GM23338 (cell line): ENCODE results near the gene TTC6. TPM values are rescaled to one million over a fixed set of nuclear protein-coding genes. Genes with fewer than 3 reads are reported as not detected.

Experiments used
- ATAC-seq: fragments of 200-7000 bp; cut with Tn5 transposase; 3 replicates; pipeline ENCODE4 v1.9.1; 2020
- DNase-seq: peaks from one replicate; pipeline ENCODE4 v3.0.0-alpha.2; 2015; ENCODE audit warnings: low spot score
- H2AFZ ChIP-seq: fragments of 200-600 bp; sonication (generic); 2 replicates; pipeline ENCODE4 v1.8.0; 2016; ENCODE audit warnings: antibody characterized with exemption, mild to moderate bottlenecking, moderate library complexity
- H3F3A ChIP-seq: fragments of 200-600 bp; sonication (generic); replicated peaks from 2 replicates; pipeline ENCODE4 v1.8.0; 2017; ENCODE audit warnings: antibody characterized with exemption, mixed run types, low read depth
- H3K27ac ChIP-seq: fragments of 200-600 bp; sonication (generic); 2 replicates; pipeline ENCODE4 v1.6.1; 2016; ENCODE audit warnings: low read depth
- H3K27me3 ChIP-seq: fragments of 200-600 bp; sonication (generic); 2 replicates; pipeline ENCODE4 v1.8.0; 2016; ENCODE audit warnings: mild to moderate bottlenecking, mixed run types, moderate library complexity; ENCODE audit not compliant: insufficient read depth
- H3K36me3 ChIP-seq: fragments of 200-600 bp; sonication (generic); 2 replicates; pipeline ENCODE4 v1.8.0; 2016; ENCODE audit warnings: mild to moderate bottlenecking; ENCODE audit not compliant: insufficient read depth
- H3K4me1 ChIP-seq: fragments of 200-600 bp; sonication (generic); 2 replicates; pipeline ENCODE4 v1.8.0; 2016; ENCODE audit warnings: mild to moderate bottlenecking, moderate library complexity; ENCODE audit not compliant: insufficient read depth
- H3K4me2 ChIP-seq: fragments of 200-600 bp; sonication (generic); 2 replicates; pipeline ENCODE4 v1.7.1; 2017; ENCODE audit warnings: mixed run types
- H3K4me3 ChIP-seq: fragments of 200-600 bp; sonication (generic); 2 replicates; pipeline ENCODE4 v1.6.1; 2016; ENCODE audit warnings: mixed run types
- H3K79me2 ChIP-seq: fragments of 200-600 bp; sonication (generic); replicated peaks from 2 replicates; pipeline ENCODE4 v1.8.0; 2017; ENCODE audit warnings: mild to moderate bottlenecking; ENCODE audit not compliant: insufficient read depth
- H3K9me2 ChIP-seq: fragments of 200-600 bp; sonication (generic); 2 replicates; pipeline ENCODE4 v1.8.0; 2017; ENCODE audit not compliant: insufficient read depth
- H4K20me1 ChIP-seq: fragments of 200-600 bp; sonication (generic); replicated peaks from 2 replicates; pipeline ENCODE4 v1.8.0; 2017; ENCODE audit warnings: mild to moderate bottlenecking; ENCODE audit not compliant: insufficient read depth
- H3K27ac Mint-ChIP-seq: 2 replicates; pipeline ENCODE4 v1.8.0; 2020; ENCODE audit warnings: inconsistent platforms, mild to moderate bottlenecking, moderate library complexity, mixed read lengths
- H3K27me3 Mint-ChIP-seq: 3 replicates; pipeline ENCODE4 v1.8.0; 2022; ENCODE audit warnings: low read depth, mild to moderate bottlenecking, moderate library complexity, mixed read lengths, inconsistent platforms; ENCODE audit not compliant: insufficient read depth, poor library complexity
- H3K36me3 Mint-ChIP-seq: 3 replicates; pipeline ENCODE4 v1.8.0; 2021; ENCODE audit warnings: low read depth, mild to moderate bottlenecking, inconsistent platforms, moderate library complexity, mixed read lengths
- H3K4me1 Mint-ChIP-seq: 3 replicates; pipeline ENCODE4 v1.8.0; 2020; ENCODE audit warnings: mild to moderate bottlenecking, inconsistent platforms, mixed read lengths
- H3K4me3 Mint-ChIP-seq: 3 replicates; pipeline ENCODE4 v1.8.0; 2021; ENCODE audit warnings: moderate library complexity, mild to moderate bottlenecking, inconsistent platforms, mixed read lengths
- H3K9me3 Mint-ChIP-seq: 3 replicates; pipeline ENCODE4 v1.8.0; 2020; ENCODE audit warnings: moderate library complexity, mild to moderate bottlenecking, inconsistent platforms, mixed read lengths
- EZH2 ChIP-seq: fragments of 200-600 bp; sonication (generic); IDR thresholded peaks from one replicate; pipeline ENCODE4 v1.8.0; 2017; ENCODE audit warnings: antibody characterized with exemption, mild to moderate bottlenecking, low read depth; ENCODE audit not compliant: unreplicated experiment
- EZH2phosphoT487 ChIP-seq: fragments of 200-600 bp; sonication (generic); IDR thresholded peaks from one replicate; pipeline ENCODE4 v1.8.1; 2018; ENCODE audit warnings: antibody characterized with exemption; ENCODE audit not compliant: unreplicated experiment
- NANOG ChIP-seq: IDR thresholded peaks from 2 replicates; pipeline ENCODE4 v1.6.1; 2016; ENCODE audit warnings: antibody characterized with exemption, borderline replicate concordance
- POLR2AphosphoS5 ChIP-seq: IDR thresholded peaks from 2 replicates; pipeline ENCODE4 v1.6.1; 2016; ENCODE audit warnings: antibody characterized with exemption, low read depth
- ZNF331 ChIP-seq: fragments of 250-450 bp; sonication (Bioruptor Pico); IDR thresholded peaks from 2 replicates; pipeline ENCODE4 v1.5.0; 2020; ENCODE audit warnings: low read depth, mild to moderate bottlenecking, moderate library complexity
- polyA plus RNA-seq: library from polyadenylated mRNA; unstranded; fragments of >200 nt; fragmentation: Nextera tagmentation; extraction: Ambion mirVana; gene quantifications from 2 replicates; pipeline ENCODE4 v1.2.1, GENCODE V29; 2016
- total RNA-seq: library from RNA; depleted of rRNA; stranded (reverse); fragments of >200 nt; shearing (Covaris generic); gene quantifications from 2 replicates; pipeline ENCODE4 v1.2.3, GENCODE V29; 2014
- TF ChIP-seq, protein P1 (sequence below): IDR thresholded peaks from 2 replicates; pipeline ENCODE4 v1.6.1; 2016; ENCODE audit warnings: antibody characterized with exemption
- TF ChIP-seq, protein P2 (sequence below), 2 experiments: fragments of 200-600 bp in 1 of 2; sonication (generic) in 1 of 2; conservative IDR thresholded peaks; 2 replicates each; pipeline versions ENCODE4 v1.5.1 to v1.6.1; 2016 to 2017; ENCODE audit warnings: antibody characterized with exemption in 2 of 2, low read depth in 2 of 2, mild to moderate bottlenecking in 2 of 2, moderate library complexity in 1 of 2
- TF ChIP-seq, protein P3 (sequence below): fragments of 250-450 bp; sonication (Bioruptor Pico); IDR thresholded peaks from 2 replicates; pipeline ENCODE4 v1.5.0; 2020; ENCODE audit warnings: mild to moderate bottlenecking, moderate library complexity

Gene TTC6
- total and polyA plus RNA-seq, 2 experiments from 2014 or later, result 0.31 TPM; not detected in 1

- peaks cover 90% of the 10 kb centered on the region for H3K27me3 Mint-ChIP-seq
- DNase-seq, result peak; percentile 76
- peak overlapping the region; percentile 61 for H3K4me3 ChIP-seq
These were observed 586 bp downstream of the TTC6 start for GRCh38 chr14:37595809-37596621.

More at GRCh38 chr14:37595809-37596621, 586 bp downstream of the TTC6 start:
- no peak for ATAC-seq
- H3K9me3 Mint-ChIP-seq, result no peaks in the 10 kb centered on the region
- Histone ChIP-seq H3K79me2 (no peaks in the 10 kb centered on the region), H3K27me3 (peaks cover 99% of the 10 kb centered on the region), H3F3A (peaks cover 34% of the 10 kb centered on the region), H3K4me1 (peaks cover 50% of the 10 kb centered on the region), H3K27ac (no peak overlapping the region), H3K36me3 (no peaks in the 10 kb centered on the region), H3K4me2 (peak overlapping the region; percentile 90), H2AFZ (peak overlapping the region; percentile 47), H3K9me2 (no peaks in the 10 kb centered on the region), H4K20me1 (peaks cover 31% of the 10 kb centered on the region)
- H3K27ac Mint-ChIP-seq, result no peak overlapping the region
- peak overlapping the region; percentile 74 for H3K4me3 Mint-ChIP-seq
- no peak for TF ChIP-seq EZH2phosphoT487
- peak; percentile 33 for TF ChIP-seq EZH2
- TF ChIP-seq, protein P1, sequence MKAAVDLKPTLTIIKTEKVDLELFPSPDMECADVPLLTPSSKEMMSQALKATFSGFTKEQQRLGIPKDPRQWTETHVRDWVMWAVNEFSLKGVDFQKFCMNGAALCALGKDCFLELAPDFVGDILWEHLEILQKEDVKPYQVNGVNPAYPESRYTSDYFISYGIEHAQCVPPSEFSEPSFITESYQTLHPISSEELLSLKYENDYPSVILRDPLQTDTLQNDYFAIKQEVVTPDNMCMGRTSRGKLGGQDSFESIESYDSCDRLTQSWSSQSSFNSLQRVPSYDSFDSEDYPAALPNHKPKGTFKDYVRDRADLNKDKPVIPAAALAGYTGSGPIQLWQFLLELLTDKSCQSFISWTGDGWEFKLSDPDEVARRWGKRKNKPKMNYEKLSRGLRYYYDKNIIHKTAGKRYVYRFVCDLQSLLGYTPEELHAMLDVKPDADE, result no peak
- TF ChIP-seq, protein P2, sequence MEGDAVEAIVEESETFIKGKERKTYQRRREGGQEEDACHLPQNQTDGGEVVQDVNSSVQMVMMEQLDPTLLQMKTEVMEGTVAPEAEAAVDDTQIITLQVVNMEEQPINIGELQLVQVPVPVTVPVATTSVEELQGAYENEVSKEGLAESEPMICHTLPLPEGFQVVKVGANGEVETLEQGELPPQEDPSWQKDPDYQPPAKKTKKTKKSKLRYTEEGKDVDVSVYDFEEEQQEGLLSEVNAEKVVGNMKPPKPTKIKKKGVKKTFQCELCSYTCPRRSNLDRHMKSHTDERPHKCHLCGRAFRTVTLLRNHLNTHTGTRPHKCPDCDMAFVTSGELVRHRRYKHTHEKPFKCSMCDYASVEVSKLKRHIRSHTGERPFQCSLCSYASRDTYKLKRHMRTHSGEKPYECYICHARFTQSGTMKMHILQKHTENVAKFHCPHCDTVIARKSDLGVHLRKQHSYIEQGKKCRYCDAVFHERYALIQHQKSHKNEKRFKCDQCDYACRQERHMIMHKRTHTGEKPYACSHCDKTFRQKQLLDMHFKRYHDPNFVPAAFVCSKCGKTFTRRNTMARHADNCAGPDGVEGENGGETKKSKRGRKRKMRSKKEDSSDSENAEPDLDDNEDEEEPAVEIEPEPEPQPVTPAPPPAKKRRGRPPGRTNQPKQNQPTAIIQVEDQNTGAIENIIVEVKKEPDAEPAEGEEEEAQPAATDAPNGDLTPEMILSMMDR (conservative IDR thresholded peaks at IDR 0.05; ENCODE audit: low read depth in 2 of 2), result no peak
- TF ChIP-seq, protein P3, sequence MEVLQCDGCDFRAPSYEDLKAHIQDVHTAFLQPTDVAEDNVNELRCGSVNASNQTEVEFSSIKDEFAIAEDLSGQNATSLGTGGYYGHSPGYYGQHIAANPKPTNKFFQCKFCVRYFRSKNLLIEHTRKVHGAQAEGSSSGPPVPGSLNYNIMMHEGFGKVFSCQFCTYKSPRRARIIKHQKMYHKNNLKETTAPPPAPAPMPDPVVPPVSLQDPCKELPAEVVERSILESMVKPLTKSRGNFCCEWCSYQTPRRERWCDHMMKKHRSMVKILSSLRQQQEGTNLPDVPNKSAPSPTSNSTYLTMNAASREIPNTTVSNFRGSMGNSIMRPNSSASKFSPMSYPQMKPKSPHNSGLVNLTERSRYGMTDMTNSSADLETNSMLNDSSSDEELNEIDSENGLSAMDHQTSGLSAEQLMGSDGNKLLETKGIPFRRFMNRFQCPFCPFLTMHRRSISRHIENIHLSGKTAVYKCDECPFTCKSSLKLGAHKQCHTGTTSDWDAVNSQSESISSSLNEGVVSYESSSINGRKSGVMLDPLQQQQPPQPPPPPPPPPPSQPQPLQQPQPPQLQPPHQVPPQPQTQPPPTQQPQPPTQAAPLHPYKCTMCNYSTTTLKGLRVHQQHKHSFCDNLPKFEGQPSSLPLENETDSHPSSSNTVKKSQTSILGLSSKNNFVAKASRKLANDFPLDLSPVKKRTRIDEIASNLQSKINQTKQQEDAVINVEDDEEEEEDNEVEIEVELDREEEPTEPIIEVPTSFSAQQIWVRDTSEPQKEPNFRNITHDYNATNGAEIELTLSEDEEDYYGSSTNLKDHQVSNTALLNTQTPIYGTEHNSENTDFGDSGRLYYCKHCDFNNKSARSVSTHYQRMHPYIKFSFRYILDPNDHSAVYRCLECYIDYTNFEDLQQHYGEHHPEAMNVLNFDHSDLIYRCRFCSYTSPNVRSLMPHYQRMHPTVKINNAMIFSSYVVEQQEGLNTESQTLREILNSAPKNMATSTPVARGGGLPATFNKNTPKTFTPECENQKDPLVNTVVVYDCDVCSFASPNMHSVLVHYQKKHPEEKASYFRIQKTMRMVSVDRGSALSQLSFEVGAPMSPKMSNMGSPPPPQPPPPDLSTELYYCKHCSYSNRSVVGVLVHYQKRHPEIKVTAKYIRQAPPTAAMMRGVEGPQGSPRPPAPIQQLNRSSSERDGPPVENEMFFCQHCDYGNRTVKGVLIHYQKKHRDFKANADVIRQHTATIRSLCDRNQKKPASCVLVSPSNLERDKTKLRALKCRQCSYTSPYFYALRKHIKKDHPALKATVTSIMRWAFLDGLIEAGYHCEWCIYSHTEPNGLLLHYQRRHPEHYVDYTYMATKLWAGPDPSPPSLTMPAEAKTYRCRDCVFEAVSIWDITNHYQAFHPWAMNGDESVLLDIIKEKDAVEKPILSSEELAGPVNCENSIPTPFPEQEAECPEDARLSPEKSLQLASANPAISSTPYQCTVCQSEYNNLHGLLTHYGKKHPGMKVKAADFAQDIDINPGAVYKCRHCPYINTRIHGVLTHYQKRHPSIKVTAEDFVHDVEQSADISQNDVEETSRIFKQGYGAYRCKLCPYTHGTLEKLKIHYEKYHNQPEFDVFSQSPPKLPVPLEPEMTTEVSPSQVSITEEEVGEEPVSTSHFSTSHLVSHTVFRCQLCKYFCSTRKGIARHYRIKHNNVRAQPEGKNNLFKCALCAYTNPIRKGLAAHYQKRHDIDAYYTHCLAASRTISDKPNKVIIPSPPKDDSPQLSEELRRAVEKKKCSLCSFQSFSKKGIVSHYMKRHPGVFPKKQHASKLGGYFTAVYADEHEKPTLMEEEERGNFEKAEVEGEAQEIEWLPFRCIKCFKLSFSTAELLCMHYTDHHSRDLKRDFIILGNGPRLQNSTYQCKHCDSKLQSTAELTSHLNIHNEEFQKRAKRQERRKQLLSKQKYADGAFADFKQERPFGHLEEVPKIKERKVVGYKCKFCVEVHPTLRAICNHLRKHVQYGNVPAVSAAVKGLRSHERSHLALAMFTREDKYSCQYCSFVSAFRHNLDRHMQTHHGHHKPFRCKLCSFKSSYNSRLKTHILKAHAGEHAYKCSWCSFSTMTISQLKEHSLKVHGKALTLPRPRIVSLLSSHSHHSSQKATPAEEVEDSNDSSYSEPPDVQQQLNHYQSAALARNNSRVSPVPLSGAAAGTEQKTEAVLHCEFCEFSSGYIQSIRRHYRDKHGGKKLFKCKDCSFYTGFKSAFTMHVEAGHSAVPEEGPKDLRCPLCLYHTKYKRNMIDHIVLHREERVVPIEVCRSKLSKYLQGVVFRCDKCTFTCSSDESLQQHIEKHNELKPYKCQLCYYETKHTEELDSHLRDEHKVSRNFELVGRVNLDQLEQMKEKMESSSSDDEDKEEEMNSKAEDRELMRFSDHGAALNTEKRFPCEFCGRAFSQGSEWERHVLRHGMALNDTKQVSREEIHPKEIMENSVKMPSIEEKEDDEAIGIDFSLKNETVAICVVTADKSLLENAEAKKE (CRISPR knock-in tag), result no peak
- no peak for TF ChIP-seq NANOG
- no peak for TF ChIP-seq ZNF331
- TF ChIP-seq POLR2AphosphoS5, result no peak
- peaks cover 53% of the 10 kb centered on the region for H3K4me1 Mint-ChIP-seq
- H3K36me3 Mint-ChIP-seq, result no peaks in the 10 kb centered on the region; the same call in 2 of the 3 replicates
